GM19193 (cell line): Measurements from ENCODE around the gene ADGRV1.

Experiments used
- POLR2A ChIP-seq: IDR thresholded peaks from 4 replicates; pipeline ENCODE4 v1.6.1; 2011; ENCODE audit not compliant: insufficient read depth, insufficient read length; ENCODE audit errors: extremely low read depth

The ADGRV1 gene

DNA sequence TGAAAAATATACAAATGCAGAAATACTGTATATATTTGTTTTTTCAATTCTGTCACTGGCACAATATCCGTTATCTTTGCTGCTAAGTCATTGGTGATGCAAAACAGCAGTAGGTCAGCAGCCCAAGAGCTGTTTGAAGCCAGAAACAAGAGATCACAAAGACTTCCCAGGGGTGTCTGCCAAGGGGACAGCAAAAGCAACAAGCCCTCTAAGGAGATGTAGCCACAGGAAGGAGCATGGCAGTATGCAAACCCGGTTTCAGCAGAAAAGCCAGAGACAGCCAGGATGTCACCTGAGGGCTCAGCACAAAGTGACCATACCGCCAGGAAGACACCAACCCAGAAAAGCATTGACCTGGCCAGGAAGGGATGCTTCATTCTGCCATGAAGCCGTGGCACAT lies 583.0 kb downstream of the ADGRV1 start:
- TF ChIP-seq POLR2A: no peak

DNA sequence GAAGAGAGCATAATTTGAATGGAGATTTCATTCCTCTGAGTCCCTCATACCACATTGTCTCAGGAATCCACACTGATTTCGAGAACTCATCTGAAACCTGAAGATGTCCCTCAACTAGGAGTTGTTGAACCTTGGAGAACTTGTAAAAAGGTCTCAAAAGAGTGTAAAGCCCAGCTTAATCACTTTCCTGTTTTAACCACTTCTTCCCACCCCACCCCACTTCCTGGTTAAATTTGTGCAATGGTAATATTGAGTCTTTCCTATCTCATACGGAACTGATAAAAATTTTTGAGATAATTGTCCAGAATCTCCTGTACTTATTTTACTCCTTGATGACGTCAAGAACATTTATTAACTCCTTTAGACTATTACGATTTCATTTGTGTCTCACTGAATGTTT lies 583.8 kb downstream of the ADGRV1 start:
- TF ChIP-seq POLR2A: no peak

DNA sequence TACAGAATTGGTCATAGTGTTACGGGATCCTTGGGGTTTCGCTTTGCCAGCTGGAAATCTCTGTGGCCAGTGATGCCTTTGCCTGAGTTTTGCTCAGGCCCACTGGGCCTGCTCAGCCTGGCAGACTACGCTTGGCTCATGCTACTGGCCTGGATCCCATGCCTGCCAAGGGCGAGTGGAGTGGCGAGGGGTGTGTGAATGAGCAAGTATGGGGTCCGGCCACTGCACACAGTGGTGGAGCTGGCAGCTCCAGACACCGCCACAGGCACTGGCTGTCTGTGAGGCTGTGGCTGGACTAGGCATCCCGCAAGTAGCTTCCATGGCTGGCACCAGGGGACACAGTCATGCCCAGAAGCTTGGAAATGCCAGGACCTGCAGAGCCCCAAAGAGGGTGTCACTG lies 584.2 kb downstream of the ADGRV1 start:
- no peak for TF ChIP-seq POLR2A

DNA sequence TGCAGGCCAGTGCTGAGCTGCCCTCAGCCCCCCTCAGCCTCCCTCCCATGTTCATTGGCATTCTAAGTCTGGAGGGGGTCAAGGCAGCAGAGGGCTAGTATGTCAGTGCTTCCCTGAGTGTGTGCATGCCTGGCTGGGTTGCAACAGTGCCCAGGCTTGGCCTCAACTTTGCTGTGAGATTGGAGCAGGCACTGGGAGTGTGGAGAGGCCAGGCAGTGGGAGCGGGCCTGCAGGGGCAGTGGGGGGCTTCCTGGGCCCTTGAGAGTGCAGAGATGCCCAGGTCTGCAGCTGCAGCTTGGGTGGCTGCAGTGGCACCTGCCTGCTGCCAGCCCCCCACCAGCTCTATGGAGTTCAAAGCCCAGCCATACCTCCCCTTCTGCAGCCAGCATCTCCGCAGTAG lies 585.2 kb downstream of the ADGRV1 start:
- TF ChIP-seq POLR2A: no peak

DNA sequence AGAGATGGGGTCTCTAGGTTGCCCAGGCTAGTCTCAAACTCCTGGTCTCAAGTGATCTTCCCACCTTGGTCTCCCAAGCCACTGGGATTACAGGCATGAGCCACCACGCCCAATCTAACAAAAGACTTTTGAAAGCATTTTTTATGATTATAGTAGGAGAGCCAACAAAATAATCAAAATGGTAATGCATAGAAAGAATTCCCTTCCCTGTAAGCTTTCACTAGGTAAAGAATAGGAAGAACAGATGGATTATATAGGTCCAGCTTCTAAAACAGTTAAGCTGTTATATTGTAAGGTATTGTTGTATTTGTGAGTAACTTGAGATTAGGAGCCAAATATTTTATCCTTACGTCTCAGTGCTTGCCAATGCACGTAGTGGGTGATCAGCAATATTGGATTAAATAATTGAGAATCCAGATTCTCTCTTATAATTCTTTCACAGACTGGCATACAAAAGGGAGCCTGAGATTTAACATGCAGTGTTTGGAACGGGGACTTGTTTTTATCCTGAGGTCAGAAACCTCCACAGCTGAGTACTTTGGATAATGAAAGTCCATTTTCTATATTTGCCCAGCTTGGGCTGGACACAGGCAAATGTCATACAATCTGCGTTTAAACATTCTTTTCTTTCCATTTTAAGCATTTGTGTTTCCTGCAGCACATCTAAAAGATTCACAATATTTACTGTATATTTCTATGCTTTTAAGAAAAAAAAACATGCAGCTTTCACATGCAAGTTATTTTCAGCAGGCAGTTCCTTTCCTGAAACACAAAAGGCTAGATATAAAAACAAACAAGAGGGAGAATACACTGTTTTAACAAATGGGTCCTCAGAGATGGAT lies 586.1 kb downstream of the ADGRV1 start:
- no peak for TF ChIP-seq POLR2A

DNA sequence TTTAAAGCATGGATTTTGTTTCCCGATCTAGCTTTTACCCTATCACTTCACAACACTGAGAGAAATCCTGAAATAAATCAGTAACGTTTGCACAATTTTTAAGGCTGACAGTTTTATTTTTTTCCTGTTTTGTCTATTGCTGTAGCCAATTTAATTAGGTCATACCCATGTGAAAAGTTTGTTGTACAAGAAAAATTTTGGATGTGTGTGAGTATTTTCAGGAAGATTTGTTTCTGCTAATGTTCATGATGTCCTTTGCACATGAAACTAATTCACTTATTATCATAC lies 586.7 kb downstream of the ADGRV1 start:
- no peak for TF ChIP-seq POLR2A

DNA sequence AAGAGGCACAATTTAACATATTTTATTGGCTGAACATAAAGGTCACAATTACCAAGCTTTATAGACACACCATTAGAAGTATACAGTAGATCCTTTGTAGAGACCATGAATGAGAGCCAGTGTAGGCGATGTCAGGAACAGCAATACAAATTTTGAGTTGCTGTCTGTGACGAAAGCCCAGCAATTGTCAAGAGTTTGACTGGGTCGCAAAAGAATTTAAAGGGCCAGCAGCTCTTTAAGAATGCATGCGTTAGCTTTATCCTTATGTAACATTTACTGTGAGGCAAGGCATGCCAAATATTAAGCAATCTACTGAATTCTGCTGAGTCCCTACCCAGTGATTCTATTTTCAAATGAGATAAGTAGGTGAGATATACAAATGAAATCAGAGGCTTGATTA lies 587.6 kb downstream of the ADGRV1 start:
- TF ChIP-seq POLR2A: no peak

DNA sequence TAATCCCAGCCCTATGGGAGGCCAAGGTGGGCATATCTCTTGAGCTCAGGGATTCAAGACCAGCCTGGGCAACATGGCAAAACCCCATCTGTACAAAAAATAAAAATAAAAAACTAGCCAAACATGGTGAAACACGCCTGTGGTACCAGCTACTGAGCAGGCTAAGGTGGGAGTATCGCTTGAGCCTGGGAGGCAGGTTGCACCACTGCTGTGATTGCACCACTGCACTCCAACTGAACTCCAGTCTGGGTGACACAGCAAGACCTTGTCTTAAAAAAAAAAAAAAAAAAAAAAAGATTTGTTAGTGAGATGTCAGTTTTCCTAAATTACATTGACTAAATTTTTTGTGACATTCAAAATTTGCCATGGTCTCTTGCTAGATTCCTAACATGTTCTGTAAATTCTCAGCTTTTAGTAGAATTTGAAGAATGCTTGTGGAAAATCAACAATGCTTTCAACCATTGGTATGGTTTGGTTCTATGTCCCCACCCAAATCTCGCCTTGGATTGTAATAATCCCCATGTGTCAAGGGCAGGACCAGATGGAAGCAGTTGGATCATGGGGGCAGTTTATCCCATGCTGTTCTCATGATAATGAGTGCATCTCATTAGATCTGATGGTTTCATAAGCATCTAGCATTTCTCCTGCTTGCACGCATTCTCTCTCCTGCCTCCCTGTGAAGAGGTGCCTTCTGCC lies 588.5 kb downstream of the ADGRV1 start:
- no peak for TF ChIP-seq POLR2A

DNA sequence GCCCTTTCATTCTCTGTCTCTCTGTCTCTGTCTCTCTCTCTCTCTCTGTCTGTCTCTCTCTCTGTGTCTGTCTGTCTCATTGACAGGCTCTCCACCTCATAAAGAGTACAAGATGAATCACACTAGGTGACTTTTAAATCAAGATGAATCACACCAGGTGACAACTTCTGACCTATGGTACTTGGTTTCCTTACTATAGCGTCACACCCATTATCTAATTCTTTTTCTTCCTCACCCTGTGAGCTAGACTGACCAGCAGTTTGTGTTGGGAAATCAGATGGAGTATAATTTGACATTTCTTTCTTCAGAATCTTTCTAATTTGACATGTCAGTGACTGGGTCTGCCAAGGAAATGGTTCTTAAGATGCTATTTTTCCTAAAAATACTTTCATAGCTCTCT lies 591.6 kb downstream of the ADGRV1 start:
- no peak for TF ChIP-seq POLR2A

DNA sequence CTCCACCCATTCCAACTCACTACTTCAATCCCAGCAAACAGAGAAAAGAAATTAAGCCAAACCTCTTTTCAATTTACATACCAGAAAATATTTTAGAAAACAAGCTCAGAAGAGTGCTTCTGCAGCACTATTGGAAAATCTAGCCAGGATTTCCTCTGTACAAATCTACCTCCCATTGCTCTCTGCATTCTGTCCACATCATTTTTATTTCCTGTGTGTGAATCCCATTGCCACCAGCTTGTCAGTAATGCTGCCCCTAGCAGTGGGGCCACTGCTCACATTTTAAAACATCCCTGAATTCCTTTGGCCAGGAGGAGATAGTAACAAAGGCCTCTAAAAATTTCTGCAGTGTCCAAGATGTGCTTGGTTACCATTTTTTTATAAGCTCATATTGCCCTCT lies 592.0 kb downstream of the ADGRV1 start:
- no peak for TF ChIP-seq POLR2A

DNA sequence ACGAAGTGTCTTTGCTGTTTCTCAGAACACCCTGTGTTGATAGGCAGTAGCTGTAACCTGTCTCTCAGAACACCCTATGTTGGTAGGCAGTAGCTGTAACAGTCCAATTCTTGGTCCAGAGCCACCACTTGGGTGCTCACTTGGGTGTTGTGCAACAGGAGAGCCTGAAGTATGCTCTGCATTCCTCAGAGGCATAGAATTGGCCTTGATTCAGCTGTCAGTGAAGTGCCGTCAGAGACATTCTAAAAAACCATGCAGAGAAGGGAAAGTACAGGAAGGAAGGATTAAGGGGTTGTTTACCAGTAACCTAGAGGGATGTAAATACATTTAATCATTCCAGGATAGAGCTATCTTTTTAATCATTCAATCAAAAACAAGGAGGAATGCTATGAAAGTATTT lies 593.4 kb downstream of the ADGRV1 start:
- no peak for TF ChIP-seq POLR2A

DNA sequence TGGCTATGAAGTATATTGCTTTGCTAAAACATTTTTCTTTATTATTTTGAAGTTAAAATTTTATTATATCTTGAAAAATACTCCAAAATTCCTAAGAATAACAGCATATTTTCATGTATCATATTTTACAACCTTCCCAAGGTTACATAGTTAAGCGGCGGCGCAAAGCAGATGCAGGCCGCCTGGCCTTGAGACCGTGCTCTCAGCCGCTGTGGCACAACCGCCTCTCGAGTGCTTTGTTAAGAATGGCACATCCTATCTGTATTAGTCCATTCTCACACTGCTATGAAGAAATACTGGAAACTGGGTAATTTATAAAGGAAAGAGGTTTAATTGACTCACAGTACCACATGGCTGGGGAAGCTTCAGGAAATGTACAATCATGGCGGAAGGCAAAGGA lies 595.7 kb downstream of the ADGRV1 start:
- TF ChIP-seq POLR2A: no peak

DNA sequence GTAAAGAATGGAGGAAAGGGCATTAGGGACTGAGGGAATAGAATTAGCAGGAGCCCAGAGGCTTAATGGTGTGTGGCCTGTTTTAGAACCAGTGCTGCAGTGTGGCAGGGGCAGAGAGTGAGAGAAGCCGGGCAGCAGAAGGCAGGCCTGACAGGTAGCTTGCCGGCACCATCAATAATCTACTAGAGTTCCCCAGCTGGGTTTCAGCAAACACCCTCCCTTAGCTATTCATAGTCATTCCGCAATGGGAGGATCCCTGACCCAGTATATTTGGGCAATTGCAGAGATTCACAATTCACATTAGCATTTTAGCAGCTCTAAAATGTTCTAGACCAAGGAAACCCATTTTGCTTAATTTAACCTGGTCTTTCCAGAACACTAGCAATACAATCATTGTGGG lies 596.7 kb downstream of the ADGRV1 start:
- no peak for TF ChIP-seq POLR2A

DNA sequence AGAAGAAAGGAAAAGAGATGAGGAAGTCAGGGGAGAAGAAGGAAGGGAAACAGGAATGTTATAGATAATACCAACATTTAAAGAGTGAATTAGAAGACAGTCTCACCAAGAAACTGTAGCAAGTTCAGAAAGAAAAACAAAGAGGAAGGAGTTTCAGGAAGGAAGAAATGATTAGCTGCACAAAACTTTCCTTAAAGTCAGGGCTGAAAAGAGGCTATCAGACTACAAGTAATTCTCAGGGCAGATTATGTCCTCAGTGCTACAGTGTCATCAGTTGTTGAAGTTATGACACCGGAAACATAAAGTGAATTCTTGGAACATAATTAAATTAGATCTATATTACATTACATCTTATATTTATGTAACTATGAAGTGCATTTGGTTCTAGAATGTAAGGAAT lies 597.6 kb downstream of the ADGRV1 start:
- TF ChIP-seq POLR2A: no peak

DNA sequence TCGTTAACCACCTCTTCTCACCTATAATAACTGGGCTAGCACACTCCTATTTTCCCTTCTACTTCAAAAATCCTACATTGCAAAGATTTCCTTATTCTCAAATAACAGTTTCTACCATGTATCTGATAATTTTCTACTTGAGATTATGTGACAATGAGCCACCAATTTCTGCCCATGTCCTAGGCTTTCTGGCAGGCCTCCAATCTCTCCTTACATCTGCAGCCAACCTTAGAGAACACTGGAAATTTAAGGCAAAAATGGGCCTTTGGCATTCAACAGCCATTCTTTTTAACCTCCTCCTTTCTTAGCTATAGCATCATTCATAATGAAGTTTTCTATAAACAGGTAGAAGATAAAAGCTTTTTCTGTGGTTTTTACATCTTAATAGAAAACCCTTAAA lies 599.4 kb downstream of the ADGRV1 start:
- no peak for TF ChIP-seq POLR2A

DNA sequence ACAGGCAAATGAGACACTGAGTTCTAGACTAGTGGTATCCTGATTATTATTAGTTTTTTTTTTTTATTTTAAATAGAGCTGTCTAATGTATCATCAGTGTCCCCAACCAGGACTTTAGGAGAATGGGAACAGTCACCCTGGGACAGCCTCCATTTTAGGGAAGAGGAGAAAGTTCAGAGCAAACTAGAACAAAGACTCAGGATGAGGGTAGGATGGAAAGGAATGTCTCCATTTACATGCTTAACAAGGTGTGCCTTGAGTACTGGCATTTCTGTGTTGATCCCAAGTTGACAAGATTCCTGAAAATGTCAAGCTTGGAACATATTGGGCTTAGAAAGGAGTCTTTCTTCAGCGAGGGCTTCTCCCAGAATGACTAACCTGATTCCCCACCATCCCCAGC lies 601.0 kb downstream of the ADGRV1 start:
- no peak for TF ChIP-seq POLR2A

DNA sequence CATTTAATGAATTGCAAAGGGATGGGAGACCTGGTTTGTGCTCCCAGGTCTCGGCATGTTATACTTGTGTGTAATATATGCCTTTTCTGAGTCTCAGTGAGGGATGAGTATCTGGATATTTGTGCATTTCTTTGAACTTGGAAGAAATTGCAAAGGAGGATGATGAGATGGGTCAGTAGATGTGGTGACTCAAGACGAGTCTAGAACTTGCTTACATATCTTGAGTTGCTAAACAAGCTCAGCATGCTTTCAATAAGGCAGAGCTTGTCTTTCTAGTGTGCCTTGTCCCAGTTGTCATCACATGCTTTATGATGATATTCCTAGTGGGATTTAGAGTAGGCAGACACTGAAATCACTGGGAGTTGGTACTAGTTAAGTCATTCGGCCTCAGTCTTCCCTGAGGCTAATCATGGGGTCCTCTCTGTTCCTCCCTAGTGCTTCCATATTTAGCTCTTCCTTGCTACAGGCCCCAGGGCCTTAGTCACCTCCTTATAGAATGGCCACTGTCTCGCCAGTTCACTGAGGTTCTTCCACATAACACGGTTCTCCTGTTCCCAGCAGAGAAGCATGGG lies 602.2 kb downstream of the ADGRV1 start:
- TF ChIP-seq POLR2A: no peak
